Right atrium auricular region (tissue), 2 donors: ENCODE results near the gene MED12L. TPM values are rescaled to one million over a fixed set of nuclear protein-coding genes. Genes with fewer than 3 reads are reported as not detected.
A peak's percentile ranks its signal among the peaks of the same experiment; 100 is the strongest.

Experiments used
- DNase-seq: peaks from one replicate; pipeline ENCODE4 v3.0.0-alpha.2; 2019; ENCODE audit warnings: low spot score
- H3K27ac ChIP-seq, 2 donors: fragments of 200-600 bp; sonication (generic); 1 replicate in 1 of 2; 2 replicates in 1 of 2; pipeline ENCODE4 v1.5.1; 2016 to 2019
- H3K27me3 ChIP-seq, 2 donors: fragments of 200-600 bp; sonication (generic); one replicate each; pipeline versions ENCODE4 v1.5.1 to v1.6.0; 2017 to 2019
- H3K36me3 ChIP-seq: fragments of 200-600 bp; sonication (generic); one replicate; pipeline ENCODE4 v1.5.1; 2016
- H3K4me1 ChIP-seq, 2 donors: fragments of 200-600 bp; sonication (generic); one replicate each; pipeline versions ENCODE4 v1.5.1 to v1.6.0; 2017 to 2019
- H3K4me3 ChIP-seq, 2 donors: fragments of 200-600 bp; sonication (generic); 1 replicate in 1 of 2; 2 replicates in 1 of 2; pipeline ENCODE4 v1.5.1; 2017 to 2019; ENCODE audit warnings: mild to moderate bottlenecking in 1 of 2, moderate library complexity in 1 of 2
- H3K9me3 ChIP-seq, 2 donors: fragments of 200-600 bp; sonication (generic); one replicate each; pipeline ENCODE4 v1.5.1; 2019
- CTCF ChIP-seq, 2 donors: fragments of 200-600 bp; sonication (generic); IDR thresholded peaks; one replicate each; pipeline ENCODE4 v1.5.1; 2019; ENCODE audit warnings: antibody characterized with exemption in 2 of 2
- total RNA-seq, 2 donors: library from RNA; depleted of rRNA; stranded (reverse); fragments of >200 nt; gene quantifications; one replicate each; pipeline ENCODE4 v1.1.0, GENCODE V29; 2016

The MED12L gene
- total RNA-seq, 2 donors from 2014 or later: 0.07 to 0.35 TPM

- no peaks in the 10 kb centered on the region for H3K9me3 ChIP-seq
- no peak overlapping the region for H3K27ac ChIP-seq
- H3K4me1 ChIP-seq: no peaks in the 10 kb centered on the region
- no peak for DNase-seq
- no peak for TF ChIP-seq CTCF (IDR thresholded peaks at IDR 0.05)
- no peak overlapping the region for H3K4me3 ChIP-seq
- H3K36me3 ChIP-seq: no peaks in the 10 kb centered on the region
- no peaks in the 10 kb centered on the region for H3K27me3 ChIP-seq
Observed at GRCh38 chr3:151434151-151434890, 348.9 kb downstream of the MED12L start.

GRCh38 chr3:151436675-151437446, 351.4 kb downstream of the MED12L start:
- no peaks in the 10 kb centered on the region for H3K36me3 ChIP-seq
- no peak overlapping the region for H3K27ac ChIP-seq
- no peaks in the 10 kb centered on the region for H3K9me3 ChIP-seq
- no peaks in the 10 kb centered on the region for H3K4me1 ChIP-seq
- TF ChIP-seq CTCF (IDR thresholded peaks at IDR 0.05): no peak
- no peak for DNase-seq
- no peak overlapping the region for H3K4me3 ChIP-seq
- no peaks in the 10 kb centered on the region for H3K27me3 ChIP-seq

GRCh38 chr3:151437906-151438305, 352.4 kb downstream of the MED12L start:
- Histone ChIP-seq H3K9me3 (no peaks in the 10 kb centered on the region), H3K4me3 (no peak overlapping the region), H3K4me1 (no peaks in the 10 kb centered on the region), H3K36me3 (no peaks in the 10 kb centered on the region), H3K27me3 (no peaks in the 10 kb centered on the region), H3K27ac (no peak overlapping the region)
- TF ChIP-seq CTCF (IDR thresholded peaks at IDR 0.05): no peak
- no peak for DNase-seq

- Histone ChIP-seq H3K27me3 (no peaks in the 10 kb centered on the region), H3K27ac (no peak overlapping the region), H3K4me3 (no peak overlapping the region), H3K36me3 (no peaks in the 10 kb centered on the region), H3K4me1 (no peaks in the 10 kb centered on the region), H3K9me3 (no peaks in the 10 kb centered on the region)
- TF ChIP-seq CTCF (IDR thresholded peaks at IDR 0.05): peak; percentile 71 to 90
- DNase-seq: no peak
Observed at GRCh38 chr3:151439652-151440125, 354.2 kb downstream of the MED12L start.

GRCh38 chr3:151440940-151441339, 355.5 kb downstream of the MED12L start:
- Histone ChIP-seq H3K36me3 (no peaks in the 10 kb centered on the region), H3K9me3 (no peaks in the 10 kb centered on the region), H3K4me1 (no peaks in the 10 kb centered on the region), H3K4me3 (no peak overlapping the region), H3K27me3 (no peaks in the 10 kb centered on the region), H3K27ac (no peak overlapping the region)
- TF ChIP-seq CTCF (IDR thresholded peaks at IDR 0.05): no peak
- no peak for DNase-seq
